T-cell (primary cell): ENCODE results near the gene DLX4. TPM values are rescaled to one million over a fixed set of nuclear protein-coding genes. Genes with fewer than 3 reads are reported as not detected.

Experiments used
- ATAC-seq, 4 experiments: fragments of 200-7000 bp in 3 of 4; fragments of 150-1000 bp in 1 of 4; cut with Tn5 transposase; replicated peaks in 1 of 4; 1 replicate in 3 of 4; 2 replicates in 1 of 4; pipeline ENCODE4 v1.10.0; 2021; ENCODE audit warnings: moderate library complexity in 3 of 4, mild to moderate bottlenecking in 2 of 4, moderate number of reproducible peaks in 1 of 4
- CTCF ChIA-PET, 2 donors: fragments of 300-600 bp; sonication (Branson Sonifier 250); formaldehyde crosslinking; loops; one replicate each; lab custom pipeline; 2022; ENCODE audit warnings: antibody characterized with exemption in 2 of 2; lab: Charles Lee
- POLR2A ChIA-PET, 2 donors: fragments of 300-600 bp; sonication (Branson Sonifier 250); formaldehyde crosslinking; loops; one replicate each; lab custom pipeline; 2022; ENCODE audit warnings: antibody characterized with exemption in 2 of 2; lab: Charles Lee
- DNase-seq, 35 experiments: peaks; one replicate each; pipeline versions ENCODE4 v3.0.0 to v3.0.0-alpha.2; 2013 to 2023
- H3K27ac ChIP-seq: one replicate; pipeline ENCODE4 v1.5.1; 2013; ENCODE audit warnings: low read length
- H3K27me3 ChIP-seq, 2 experiments: replicated peaks in 1 of 2; 1 replicate in 1 of 2; 2 replicates in 1 of 2; pipeline versions ENCODE4 v1.6.1 to v1.7.0; 2013; ENCODE audit warnings: low read length in 1 of 2, mixed read lengths in 1 of 2; ENCODE audit not compliant: control insufficient read depth in 2 of 2, insufficient read depth in 2 of 2; ENCODE audit errors: extremely low read depth in 1 of 2
- H3K36me3 ChIP-seq, 2 donors: 1 replicate in 1 of 2; 2 replicates in 1 of 2; pipeline versions ENCODE4 v1.6.1 to v1.7.0; 2013; ENCODE audit warnings: low read length in 1 of 2; ENCODE audit not compliant: control insufficient read depth in 2 of 2, insufficient read depth in 1 of 2; ENCODE audit errors: extremely low read depth in 1 of 2
- H3K4me1 ChIP-seq, 2 experiments: 1 replicate in 1 of 2; 2 replicates in 1 of 2; pipeline versions ENCODE4 v1.6.1 to v1.7.0; 2013; ENCODE audit warnings: low read length in 2 of 2, mixed read lengths in 1 of 2; ENCODE audit not compliant: insufficient read depth in 2 of 2, control insufficient read depth in 1 of 2; ENCODE audit errors: extremely low read depth in 1 of 2
- H3K4me3 ChIP-seq, 2 donors: 1 replicate in 1 of 2; 2 replicates in 1 of 2; pipeline versions ENCODE4 v1.5.1 to v1.7.0; 2013; ENCODE audit warnings: mild to moderate bottlenecking in 2 of 2, low read length in 1 of 2, moderate library complexity in 1 of 2; ENCODE audit not compliant: control insufficient read depth in 1 of 2; ENCODE audit errors: extremely low read depth in 1 of 2
- H3K9me3 ChIP-seq: 2 replicates; pipeline ENCODE4 v1.7.0; 2013
- H3K27ac Mint-ChIP-seq, 2 donors: one replicate each; pipeline ENCODE4 v1.8.0; 2020 to 2021; ENCODE audit warnings: mild to moderate bottlenecking in 2 of 2, mixed read lengths in 2 of 2
- H3K27me3 Mint-ChIP-seq, 2 donors: one replicate each; pipeline ENCODE4 v1.8.0; 2021 to 2022; ENCODE audit warnings: mixed read lengths in 2 of 2
- H3K36me3 Mint-ChIP-seq: one replicate; pipeline ENCODE4 v1.8.0; 2021; ENCODE audit warnings: mixed read lengths
- H3K4me1 Mint-ChIP-seq, 3 donors: one replicate each; pipeline ENCODE4 v1.8.0; 2020 to 2022; ENCODE audit warnings: mixed read lengths in 3 of 3, mild to moderate bottlenecking in 1 of 3
- H3K4me3 Mint-ChIP-seq, 3 donors: one replicate each; pipeline ENCODE4 v1.8.0; 2020 to 2022; ENCODE audit warnings: mild to moderate bottlenecking in 3 of 3, mixed read lengths in 3 of 3, moderate library complexity in 3 of 3
- H3K9me3 Mint-ChIP-seq, 3 donors: one replicate each; pipeline ENCODE4 v1.8.0; 2020 to 2022; ENCODE audit warnings: mixed read lengths in 3 of 3
- WGBS: methylation state at CpG from one replicate; pipeline ENCODE4 v1.1.5; 2013; ENCODE audit warnings: missing lambda C conversion rate; ENCODE audit not compliant: insufficient coverage; 5-methylcytosine and 5-hydroxymethylcytosine counted together
- total RNA-seq, 35 experiments: library from RNA in 6 of 35; stranded (reverse) in 6 of 35; fragments of 120-200 nt in 1 of 35; gene quantifications; one replicate each; pipeline versions ENCODE4 v1.2.1 to v1.2.4 and lab custom pipeline; 2013 to 2026

The DLX4 gene
- total RNA-seq, 5 donors from 2014 or later (not counting 1 experiment from before 2014, with no cell fraction given): 0.30 to 1.2 (median 0.79) TPM

DNA sequence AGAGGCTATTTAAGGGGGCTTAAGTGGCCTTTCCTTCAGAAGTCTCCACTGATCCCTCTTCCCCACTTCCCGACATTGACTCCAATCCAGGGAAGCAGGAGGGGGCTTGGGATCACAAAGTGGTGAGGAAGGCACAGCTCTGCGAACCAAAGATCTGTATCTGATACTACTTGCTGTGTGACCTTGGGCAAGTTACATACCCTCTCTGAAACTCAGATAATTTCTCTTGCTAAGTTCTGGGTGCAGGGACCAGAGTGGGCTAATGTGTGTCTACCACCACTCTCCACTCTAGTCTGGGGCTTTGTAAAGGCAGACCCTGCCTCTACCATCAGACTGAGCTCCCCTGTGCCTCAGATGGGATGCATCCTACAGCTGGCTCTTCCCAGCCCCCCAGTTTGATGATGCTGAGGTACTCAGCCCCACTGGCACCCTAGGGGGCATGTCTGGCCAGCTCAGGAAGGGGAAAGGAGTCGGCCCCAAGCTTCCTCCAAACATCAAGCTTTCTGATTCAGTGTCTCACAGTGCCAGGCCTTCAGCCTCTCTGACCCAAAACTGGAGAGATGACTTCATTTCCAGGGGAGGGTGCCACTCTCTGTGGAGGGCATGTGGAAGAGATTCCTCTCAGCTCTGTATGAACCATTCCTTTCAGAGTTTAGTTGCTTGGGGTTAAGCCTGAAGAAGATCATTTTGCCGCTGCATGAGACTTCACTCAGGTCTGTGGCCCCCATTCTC, 10.9 kb downstream of the DLX4 start:
- H3K27me3 Mint-ChIP-seq: peaks cover 45 to 68% of the 10 kb centered on the region in 2 donors
- no peak overlapping the region for H3K4me3 Mint-ChIP-seq
- no peak overlapping the region for H3K27ac Mint-ChIP-seq
- Histone ChIP-seq H3K4me1 (no peaks in the 10 kb centered on the region), H3K9me3 (no peaks in the 10 kb centered on the region), H3K27ac (no peak overlapping the region), H3K27me3 (peaks cover 7 to 68% of the 10 kb centered on the region in 2 experiments), H3K36me3 (no peaks in the 10 kb centered on the region), H3K4me3 (no peak overlapping the region)
- POLR2A ChIA-PET: no interaction called here
- DNase-seq (no peak), ATAC-seq (no peak)
- WGBS: 100% methylated on average over 1 of the region's 4 CpGs
- no peaks in the 10 kb centered on the region for H3K4me1 Mint-ChIP-seq
- CTCF ChIA-PET: no interaction called here
- no peaks in the 10 kb centered on the region for H3K9me3 Mint-ChIP-seq
- H3K36me3 Mint-ChIP-seq: no peaks in the 10 kb centered on the region

- H3K27me3 ChIP-seq: peaks cover 4 to 67% of the 10 kb centered on the region in 2 experiments
- POLR2A ChIA-PET: no interaction called here
- no peaks in the 10 kb centered on the region for H3K9me3 Mint-ChIP-seq
- H3K4me1 ChIP-seq: no peaks in the 10 kb centered on the region
- no peak overlapping the region for H3K4me3 Mint-ChIP-seq
- H3K4me1 Mint-ChIP-seq: no peaks in the 10 kb centered on the region
- no peaks in the 10 kb centered on the region for H3K9me3 ChIP-seq
- no peak overlapping the region for H3K27ac ChIP-seq
- H3K27ac Mint-ChIP-seq: no peak overlapping the region
- no peaks in the 10 kb centered on the region for H3K36me3 ChIP-seq
- no peaks in the 10 kb centered on the region for H3K36me3 Mint-ChIP-seq
- CTCF ChIA-PET: no interaction called here
- no peak for DNase-seq
- 65% methylated on average over 6 of the region's 7 CpGs for WGBS
- peaks cover 45 to 68% of the 10 kb centered on the region in 2 donors for H3K27me3 Mint-ChIP-seq
- no peak overlapping the region for H3K4me3 ChIP-seq
- no peak for ATAC-seq
Measured at GRCh38 chr17:49980703-49981197, 11.8 kb downstream of the DLX4 start.

GRCh38 chr17:49984283-49984682, 15.3 kb downstream of the DLX4 start:
- Histone ChIP-seq H3K36me3 (no peaks in the 10 kb centered on the region), H3K9me3 (no peaks in the 10 kb centered on the region), H3K4me3 (no peak overlapping the region), H3K27me3 (peaks cover 0 to 75% of the 10 kb centered on the region in 2 experiments), H3K27ac (no peak overlapping the region), H3K4me1 (peaks cover 0 to 3% of the 10 kb centered on the region in 2 experiments)
- Mint-ChIP-seq H3K27me3 (peaks cover 52 to 77% of the 10 kb centered on the region in 2 donors), H3K9me3 (no peaks in the 10 kb centered on the region), H3K27ac (no peak overlapping the region), H3K4me1 (no peaks in the 10 kb centered on the region), H3K4me3 (no peak overlapping the region), H3K36me3 (no peaks in the 10 kb centered on the region)
- ChIA-PET POLR2A (no interaction called here), CTCF (interaction anchor here (1.0 to 1.4 kb wide), 2 partner anchors 12 to 14 kb away, joined by 3 read pairs; no protein-coding TSS in a partner anchor)
- no peak for DNase-seq
- no peak for ATAC-seq
- 66% methylated on average over 2 of the region's 3 CpGs for WGBS

- ChIA-PET POLR2A (no interaction called here), CTCF (interaction anchor here in 1 of 2 donors (1.4 kb wide), 1 partner anchor 12 kb away, joined by 3 read pairs; no protein-coding TSS in a partner anchor)
- no peaks in the 10 kb centered on the region for H3K9me3 Mint-ChIP-seq
- peaks cover 52 to 78% of the 10 kb centered on the region in 2 donors for H3K27me3 Mint-ChIP-seq
- Histone ChIP-seq H3K4me3 (no peak overlapping the region), H3K36me3 (no peaks in the 10 kb centered on the region), H3K27me3 (peaks cover 0 to 75% of the 10 kb centered on the region in 2 experiments), H3K4me1 (peaks cover 0 to 3% of the 10 kb centered on the region in 2 experiments), H3K9me3 (no peaks in the 10 kb centered on the region), H3K27ac (no peak overlapping the region)
- no peak overlapping the region for H3K27ac Mint-ChIP-seq
- no peaks in the 10 kb centered on the region for H3K36me3 Mint-ChIP-seq
- no peaks in the 10 kb centered on the region for H3K4me1 Mint-ChIP-seq
- ATAC-seq (no peak), DNase-seq (no peak)
- no peak overlapping the region for H3K4me3 Mint-ChIP-seq
- WGBS: 14% methylated on average over 1 of the region's 2 CpGs
Measured at GRCh38 chr17:49984776-49985175, 15.8 kb downstream of the DLX4 start.

DNA sequence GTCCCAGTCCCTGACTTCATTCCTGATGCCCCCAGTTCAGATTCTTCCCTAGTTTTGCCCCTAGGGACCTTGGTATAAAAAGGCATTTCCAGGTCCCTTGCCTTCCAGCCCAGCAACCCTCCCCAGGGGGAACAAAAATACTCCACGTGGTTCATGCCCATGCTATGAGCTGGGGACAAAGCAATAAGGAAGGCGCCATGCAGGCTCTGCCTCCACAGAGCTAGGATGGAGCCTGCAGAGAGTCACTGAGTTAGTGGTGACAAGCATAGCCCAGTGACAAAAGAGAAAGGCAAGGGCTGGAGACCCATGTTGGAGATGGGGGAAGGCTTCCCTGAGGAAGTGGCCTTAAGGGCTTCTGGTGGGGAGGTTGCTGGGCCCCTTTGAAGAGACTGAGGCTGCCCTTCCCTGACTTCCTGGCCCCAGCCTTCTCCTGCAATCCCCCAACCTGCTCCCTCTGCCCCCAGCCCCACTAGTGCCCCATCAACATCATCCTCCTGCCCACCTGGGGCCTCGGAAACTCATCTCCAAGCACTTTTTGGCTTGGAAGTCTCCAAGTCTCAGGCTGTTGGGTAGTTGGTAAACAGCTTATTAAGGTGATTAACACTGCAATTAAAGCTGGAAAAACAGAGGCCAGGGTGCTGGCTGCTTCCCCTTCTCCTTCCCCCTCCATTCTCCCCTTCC, 16.5 kb downstream of the DLX4 start:
- Mint-ChIP-seq H3K36me3 (no peaks in the 10 kb centered on the region), H3K27ac (no peak overlapping the region), H3K9me3 (no peaks in the 10 kb centered on the region), H3K4me3 (no peak overlapping the region), H3K27me3 (peaks cover 58 to 82% of the 10 kb centered on the region in 2 donors), H3K4me1 (peaks cover 0 to 2% (median 0%) of the 10 kb centered on the region in 3 donors)
- H3K4me1 ChIP-seq: peaks cover 0 to 5% of the 10 kb centered on the region in 2 experiments
- H3K4me3 ChIP-seq: no peak overlapping the region
- ATAC-seq (no peak), DNase-seq (no peak)
- no peaks in the 10 kb centered on the region for H3K36me3 ChIP-seq
- ChIA-PET POLR2A (no interaction called here), CTCF (interaction anchor here (0.6 to 0.9 kb wide), 2 partner anchors 16 to 44 kb away, joined by 3 to 4 read pairs; no protein-coding TSS in a partner anchor)
- no peak overlapping the region for H3K27ac ChIP-seq
- H3K9me3 ChIP-seq: no peaks in the 10 kb centered on the region
- 60% methylated on average over 2 of the region's 3 CpGs for WGBS
- H3K27me3 ChIP-seq: peaks cover 2 to 75% of the 10 kb centered on the region in 2 experiments
